ENCODE measurements around the gene OR9Q1.

DNA sequence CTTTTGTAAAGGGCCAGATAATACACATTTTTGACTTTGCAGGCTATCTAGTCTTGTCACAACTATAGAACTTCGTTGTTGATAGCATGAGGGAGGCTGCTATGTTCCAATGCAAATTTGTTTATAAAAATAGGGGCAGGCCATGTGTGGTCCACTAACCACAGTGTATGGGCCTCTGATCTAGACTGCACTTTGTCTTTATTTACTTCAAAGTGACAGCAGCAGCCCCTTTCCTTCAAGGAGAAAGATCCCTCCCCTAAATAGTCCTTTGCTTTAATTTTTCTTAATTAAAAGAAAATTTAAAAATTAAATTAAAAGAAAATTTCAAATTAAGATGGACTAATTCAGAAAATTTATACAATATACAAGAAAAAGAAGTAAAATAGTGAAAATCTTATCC is 49.5 kb upstream of the OR9Q1 start:
- TF ChIP-seq CTCF (IDR thresholded peaks at IDR 0.05; ENCODE audit: low read depth, low read length), result no peak
- no peak for TF ChIP-seq POLR2A (IDR thresholded peaks at IDR 0.05; ENCODE audit: extremely low read depth, insufficient read length)
- TF ChIP-seq MYC (IDR thresholded peaks at IDR 0.05; ENCODE audit: low read depth, low read length), result no peak

All from NB4 (cell line).